Cardiac fibroblast (primary cell): ENCODE data around the gene DISP2.

Experiments
- DNase-seq, 2 donors: peaks; one replicate each; pipeline versions ENCODE4 v3.0.0 to v3.0.0-alpha.2; 2010; ENCODE audit warnings: low read depth in 2 of 2
- H3K4me3 ChIP-seq, 2 donors: replicated peaks in 1 of 2; 1 replicate in 1 of 2; 2 replicates in 1 of 2; pipeline ENCODE4 v1.5.1; 2011; ENCODE audit warnings: low read depth in 2 of 2, low read length in 2 of 2, mild to moderate bottlenecking in 2 of 2, moderate library complexity in 1 of 2
- CTCF ChIP-seq: IDR thresholded peaks from one replicate; pipeline ENCODE4 v1.5.1; 2011; ENCODE audit warnings: low read depth, mild to moderate bottlenecking, low read length, inconsistent platforms

Gene DISP2

GRCh38 chr15:40338041-40338657 lies 19.9 kb upstream of the DISP2 start:
- peak; percentile 73 for TF ChIP-seq CTCF
- DNase-seq: peak; percentile 77 to 79
- peak overlapping the region in 1 of 2 donors; percentile 65 for H3K4me3 ChIP-seq

- peak overlapping the region; percentile 42 to 65 for H3K4me3 ChIP-seq
- no peak for TF ChIP-seq CTCF
- DNase-seq: peak; percentile 72 to 95
Observed at GRCh38 chr15:40338921-40339620, 18.9 kb upstream of the DISP2 start.

- peak overlapping the region; percentile 42 to 65 for H3K4me3 ChIP-seq
- DNase-seq: no peak
Observed at GRCh38 chr15:40339621-40339945, 18.4 kb upstream of the DISP2 start.

GRCh38 chr15:40340038-40340739 lies 17.8 kb upstream of the DISP2 start:
- peak; percentile 82 to 92 for DNase-seq
- H3K4me3 ChIP-seq: peak overlapping the region; percentile 42 to 65
- no peak for TF ChIP-seq CTCF

More at GRCh38 chr15:40339621-40339945, 18.4 kb upstream of the DISP2 start:
- TF ChIP-seq CTCF: peak; percentile 24

GRCh38 chr15:40340740-40341400 lies 17.1 kb upstream of the DISP2 start, which contains the start of gene CCDC9B:
CCDC9B (minus strand) TSS chr15:40340939; CDS start chr15:40340819, 120 bp downstream.
- peak; percentile 92 to 93 for DNase-seq
- peak within 1 kb of the TSS; percentile 42 to 65 for H3K4me3 ChIP-seq
- no peak for TF ChIP-seq CTCF

- peak; percentile 57 to 68 for DNase-seq
- no peak for TF ChIP-seq CTCF
- H3K4me3 ChIP-seq: no peak overlapping the region
Observed at GRCh38 chr15:40342416-40343320, 15.4 kb upstream of the DISP2 start.
